ENCODE data around the gene FGFRL1.
"Not testable (repeated sequence)": the region's sequence is repeated elsewhere in the genome, so short reads cannot be mapped to it uniquely, and the experiment has no call there.

The FGFRL1 gene

DNA sequence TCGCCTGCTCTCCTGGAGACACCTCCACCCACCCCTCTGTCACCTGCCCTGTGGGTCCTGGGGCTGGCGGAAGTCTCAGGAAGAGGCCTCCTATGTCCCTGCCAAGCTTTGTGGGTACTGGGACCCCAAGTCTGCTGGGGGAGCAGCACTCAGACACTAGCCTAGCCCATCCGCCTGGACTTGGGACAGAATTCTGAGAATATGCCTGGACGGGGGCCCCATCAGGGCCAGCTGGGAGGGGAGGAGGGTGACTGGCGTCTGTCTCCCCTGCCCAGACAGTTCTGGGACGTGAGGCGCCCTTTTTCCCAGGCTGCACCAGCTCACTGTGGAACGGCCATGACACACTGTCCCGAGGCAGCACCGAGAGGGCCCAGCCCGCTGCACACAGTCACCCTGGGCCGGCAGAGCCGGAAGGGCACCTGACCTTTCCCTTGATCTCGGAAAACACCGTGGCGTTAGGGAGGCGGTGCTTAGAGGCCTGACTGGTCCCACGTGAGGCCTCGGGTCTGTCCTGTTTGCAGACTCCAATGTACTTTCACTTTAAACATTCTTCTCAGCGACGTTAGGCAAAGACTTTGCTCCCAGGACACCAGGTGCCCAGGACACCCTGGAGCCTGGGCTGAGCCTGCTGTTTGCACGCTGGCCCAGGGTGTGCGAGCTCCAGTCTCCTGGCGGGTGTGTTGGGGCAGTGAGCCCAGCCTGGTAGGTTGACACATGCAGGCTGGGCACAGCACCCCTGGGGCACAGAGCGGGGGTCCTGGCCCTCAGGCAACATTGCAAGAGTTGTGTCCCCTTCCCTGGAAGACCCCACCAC lies 18.9 kb upstream of the FGFRL1 start:
- DNase-seq (ENCODE audit: low spot score), result no peak

DNA sequence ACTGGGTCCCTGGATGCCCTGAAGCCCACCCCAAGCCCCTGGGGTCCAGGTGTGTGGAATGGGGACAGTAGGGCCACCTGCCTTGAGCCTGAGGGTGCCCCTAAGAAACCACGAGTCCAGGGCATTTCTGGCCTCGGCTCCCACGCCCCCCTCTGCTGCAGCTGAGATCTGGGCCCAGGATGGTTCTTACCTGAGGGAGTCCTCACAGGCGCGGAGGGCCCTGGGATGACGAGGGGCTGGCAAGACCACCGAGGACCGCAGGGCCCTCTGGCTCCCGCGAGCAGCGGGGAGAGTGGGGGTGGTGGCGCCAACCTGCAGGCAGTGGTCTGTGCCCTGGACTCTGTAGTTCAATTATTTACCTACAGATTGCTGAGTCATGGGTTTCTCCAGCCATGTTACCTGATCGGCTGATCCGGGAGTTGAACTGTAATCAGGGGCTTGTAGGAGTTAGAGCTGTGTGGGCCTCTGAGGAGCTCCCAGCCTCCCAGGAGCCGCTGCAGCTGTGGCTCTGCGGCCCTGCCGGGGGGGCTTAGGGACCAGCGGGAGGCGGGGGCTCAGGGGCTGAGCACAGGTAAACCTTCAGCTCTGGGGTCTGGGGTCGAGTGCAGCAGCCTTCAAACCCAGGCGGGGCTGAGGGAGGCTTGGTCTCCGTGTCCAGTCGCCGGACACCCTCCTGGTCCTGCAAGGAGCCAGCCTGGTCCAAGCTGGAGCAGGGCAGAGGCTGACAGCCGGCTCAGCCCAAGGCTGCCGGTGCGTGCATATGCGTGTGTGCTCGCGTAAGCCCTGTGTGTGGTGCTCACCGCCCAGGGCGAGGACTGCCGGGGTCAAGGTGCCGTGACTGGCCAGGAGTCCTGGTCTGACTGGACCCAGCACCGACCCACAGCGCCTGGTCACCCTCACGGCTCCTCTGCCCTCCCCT lies 18.1 kb upstream of the FGFRL1 start, which contains the start of gene SLC26A1:
Gene SLC26A1 (minus strand): TSS at position 294 of the 919 bp plus-strand sequence. CDS start 1,701 bp downstream, outside the sequence.
- no peak for DNase-seq (ENCODE audit: low spot score)

DNA sequence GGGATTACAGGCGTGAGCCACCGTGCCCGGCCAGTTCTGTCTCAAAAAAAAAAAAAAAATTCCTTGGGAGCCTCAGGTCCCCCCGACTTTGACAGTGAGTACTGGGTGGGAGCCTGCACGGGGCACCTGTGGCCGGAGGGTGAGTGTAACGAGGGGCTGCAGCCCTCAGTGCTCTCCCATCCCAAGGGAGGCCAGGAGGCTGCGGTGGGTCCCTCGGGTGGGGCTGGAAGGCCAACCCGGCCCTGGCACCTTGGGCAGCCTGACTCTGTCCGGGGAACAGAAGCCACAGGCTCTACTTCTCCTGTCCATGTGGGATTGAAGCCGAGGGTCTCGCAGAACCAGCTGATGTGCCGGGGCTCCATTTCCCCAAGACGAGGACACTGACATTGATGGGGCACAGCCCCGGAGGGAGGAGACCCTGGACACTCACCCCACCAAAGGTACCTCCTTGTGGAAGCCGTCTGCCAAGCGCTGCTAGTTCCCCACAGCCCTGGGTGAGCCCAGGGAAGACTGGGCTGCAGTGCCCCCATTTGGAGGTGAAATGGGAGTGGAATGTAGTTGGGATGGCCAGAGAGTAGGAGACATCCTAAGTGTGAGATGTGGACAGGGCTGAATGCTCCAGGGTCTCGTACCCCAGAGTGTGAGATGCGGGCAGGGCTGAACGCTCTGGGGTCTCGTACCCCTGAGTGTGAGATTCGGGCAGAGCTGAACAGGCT lies 16.0 kb upstream of the FGFRL1 start:
- no peak for DNase-seq (ENCODE audit: low spot score)

DNA sequence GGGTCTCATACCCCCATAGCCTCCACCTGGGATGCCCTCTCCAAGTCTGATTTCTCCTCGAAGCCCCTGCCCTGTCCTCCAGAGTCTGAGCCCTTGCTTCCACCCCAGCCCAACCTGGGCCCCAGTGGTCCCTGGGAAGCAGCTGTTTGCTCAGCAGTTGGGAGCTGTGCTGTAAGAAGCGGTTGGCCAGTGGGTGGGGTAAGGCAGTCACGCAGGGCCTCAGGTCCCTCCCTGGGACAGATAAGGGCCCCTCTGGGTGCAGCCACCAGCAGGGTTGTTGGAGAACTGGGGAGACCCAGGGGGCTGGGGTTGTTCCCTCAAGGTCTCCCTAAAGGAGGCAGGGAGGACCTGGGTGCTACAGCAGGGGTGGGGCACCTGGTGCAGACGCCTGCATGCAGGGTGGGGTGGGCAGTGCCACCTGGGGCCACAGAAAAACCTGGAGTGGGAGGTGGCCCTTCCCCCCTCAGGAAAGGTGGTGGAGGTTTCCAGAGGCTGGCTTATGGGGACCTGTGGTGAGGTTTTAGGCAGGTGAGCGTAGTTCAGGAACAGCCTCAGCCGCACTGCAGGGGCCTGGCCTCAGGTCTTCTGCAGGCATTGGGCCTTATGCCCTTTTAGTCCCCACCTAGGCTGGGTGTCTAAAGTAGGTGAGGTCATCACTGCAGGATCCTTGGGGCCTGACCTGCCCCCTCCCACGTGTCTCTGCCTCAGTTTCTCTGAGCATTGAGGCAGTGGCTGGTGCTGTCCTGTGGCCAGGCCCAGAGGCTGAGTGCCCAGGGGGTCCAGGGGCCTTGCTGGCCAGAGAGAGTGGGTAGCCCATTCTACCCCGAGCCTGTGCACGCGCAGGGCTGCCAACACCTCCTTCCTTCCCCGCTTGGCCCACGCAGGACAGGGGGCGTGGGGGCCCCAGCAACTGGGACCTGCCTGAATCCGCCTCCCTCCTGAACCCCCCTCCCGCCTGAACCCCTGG lies 15.1 kb upstream of the FGFRL1 start:
- DNase-seq (ENCODE audit: low spot score), result no peak

DNA sequence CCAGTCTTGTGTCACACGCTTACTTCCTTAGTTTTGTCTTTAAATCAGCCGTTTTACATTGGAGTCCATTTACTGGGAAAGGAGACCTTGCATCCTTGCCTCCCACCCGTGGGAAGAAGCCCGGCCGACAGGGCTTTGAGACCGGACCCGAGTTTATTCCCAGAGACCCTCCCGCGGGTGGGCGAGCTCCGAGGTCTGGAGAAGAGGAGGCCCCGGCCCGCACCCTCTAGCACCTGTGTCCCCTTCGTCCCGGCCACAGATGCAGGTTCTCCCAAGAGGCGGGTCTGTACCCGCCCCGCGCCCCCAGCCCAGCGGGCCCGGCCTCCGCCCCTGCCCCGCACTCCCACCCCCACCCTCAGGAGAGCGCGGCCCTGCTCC lies 14.4 kb upstream of the FGFRL1 start:
- DNase-seq (ENCODE audit: low spot score), result no peak

DNA sequence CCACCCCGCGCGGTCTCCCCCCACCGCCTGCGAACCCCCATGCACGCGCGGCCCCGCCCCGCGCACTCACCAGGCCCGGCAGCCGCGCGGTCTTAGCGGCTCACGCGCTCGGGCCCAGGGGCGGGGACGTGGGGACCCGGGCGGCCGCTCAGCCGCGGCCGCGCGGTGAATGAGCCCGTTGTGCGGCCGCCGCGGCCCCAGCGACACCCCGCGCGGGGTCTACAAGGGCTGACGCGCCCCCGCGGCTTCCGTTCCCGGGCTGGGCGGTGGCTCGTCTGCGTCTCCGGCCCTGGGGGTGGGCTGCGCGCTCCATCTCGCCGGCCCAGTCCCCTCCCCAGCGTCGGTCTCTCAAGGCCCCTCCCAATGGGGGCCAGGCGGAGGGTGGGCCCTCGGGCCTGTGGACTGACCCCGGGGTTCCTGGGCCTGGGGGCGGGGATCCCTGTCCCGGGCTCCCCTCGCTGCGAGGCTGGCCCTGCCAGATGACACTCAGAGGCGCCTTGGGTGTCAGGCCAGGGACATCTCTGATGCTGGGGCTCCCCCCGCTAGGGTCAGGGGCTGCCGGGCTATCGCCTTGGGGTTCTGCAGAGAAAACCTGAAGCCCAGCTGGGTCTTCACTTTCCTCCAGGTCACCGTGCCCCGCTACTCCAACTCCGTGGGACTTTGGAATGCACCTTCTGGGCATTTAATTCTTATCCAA lies 13.9 kb upstream of the FGFRL1 start:
- no peak for DNase-seq (ENCODE audit: low spot score)

DNA sequence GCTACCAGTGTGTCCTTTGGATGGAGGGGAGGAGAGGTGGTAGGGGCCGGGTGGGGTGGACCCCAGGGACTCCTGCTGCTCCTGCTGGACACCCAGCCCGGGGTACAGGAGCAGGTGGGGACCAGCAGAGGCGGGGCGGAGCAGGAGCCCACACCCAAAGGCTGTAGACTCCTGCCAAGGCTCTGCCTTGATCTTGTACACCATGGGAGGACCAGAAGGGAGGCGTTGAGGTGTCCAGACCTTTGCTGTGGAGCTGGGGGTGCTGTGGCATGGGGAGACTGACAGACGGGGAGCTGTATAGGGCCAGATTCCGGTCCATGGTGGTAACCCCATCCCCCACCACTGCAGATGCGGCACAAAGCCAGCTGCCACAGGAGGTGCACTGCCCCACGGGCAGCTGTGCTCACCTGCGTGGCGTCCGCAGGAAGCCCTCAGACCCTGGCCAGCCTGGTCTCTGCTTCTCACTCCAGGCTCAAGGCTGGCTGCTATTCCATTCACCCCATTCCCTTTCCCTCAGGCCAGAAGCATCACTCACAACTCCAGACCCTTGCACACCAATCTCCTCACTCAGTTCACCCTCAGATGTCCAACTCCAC lies 13.2 kb upstream of the FGFRL1 start:
- DNase-seq (ENCODE audit: low spot score), result no peak

DNA sequence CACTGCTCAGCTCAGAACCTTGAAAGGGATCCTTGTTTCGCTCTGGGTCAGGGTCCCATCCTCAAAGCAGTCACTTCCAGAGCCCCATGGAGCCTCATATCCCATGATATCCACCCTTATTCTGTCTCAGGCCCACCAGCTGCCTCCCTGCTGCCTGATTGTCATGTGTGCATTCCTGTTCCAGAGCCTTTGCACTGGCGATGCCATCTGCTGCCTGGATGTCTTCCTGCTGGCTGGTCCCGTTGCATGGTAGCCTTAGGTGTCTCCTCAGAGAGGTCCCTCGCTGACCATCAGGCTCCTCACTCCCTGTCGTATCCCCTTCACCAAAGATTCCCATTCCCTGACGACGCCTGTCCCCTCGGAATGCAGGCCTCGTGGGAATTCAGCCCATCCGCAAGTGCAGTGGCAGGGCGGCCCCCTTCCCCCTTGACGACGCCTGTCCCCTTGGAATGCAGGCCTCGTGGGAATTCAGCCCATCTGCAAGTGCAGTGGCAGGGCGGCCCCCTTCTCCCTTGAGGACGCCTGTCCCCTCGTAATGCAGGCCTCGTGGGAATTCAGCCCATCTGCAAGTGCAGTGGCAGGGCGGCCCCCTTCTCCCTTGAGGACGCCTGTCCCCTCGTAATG lies 12.1 kb upstream of the FGFRL1 start:
- DNase-seq (ENCODE audit: low spot score), result not testable (repeated sequence)

DNA sequence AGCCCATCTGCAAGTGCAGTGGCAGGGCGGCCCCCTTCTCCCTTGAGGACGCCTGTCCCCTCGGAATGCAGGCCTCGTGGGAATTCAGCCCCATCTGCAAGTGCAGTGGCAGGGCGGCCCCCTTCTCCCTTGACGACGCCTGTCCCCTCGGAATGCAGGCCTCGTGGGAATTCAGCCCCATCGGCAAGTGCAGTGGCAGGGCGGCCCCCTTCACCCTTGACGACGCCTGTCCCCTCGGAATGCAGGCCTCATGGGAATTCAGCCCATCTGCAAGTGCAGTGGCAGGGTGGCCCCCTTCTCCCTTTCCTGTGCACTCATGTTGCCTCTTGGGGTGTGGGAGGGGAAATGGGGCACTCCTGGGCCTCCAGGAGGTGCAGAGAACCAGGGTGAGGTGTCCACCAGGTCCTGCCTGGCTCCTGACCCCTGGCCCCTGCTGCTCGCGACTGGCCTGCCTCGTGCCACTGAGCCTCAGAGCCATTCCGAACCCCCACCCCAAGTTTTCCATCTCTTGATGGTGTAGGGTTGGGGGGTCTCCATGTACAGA lies 11.5 kb upstream of the FGFRL1 start:
- peak; percentile 79 for DNase-seq (ENCODE audit: low spot score)

DNA sequence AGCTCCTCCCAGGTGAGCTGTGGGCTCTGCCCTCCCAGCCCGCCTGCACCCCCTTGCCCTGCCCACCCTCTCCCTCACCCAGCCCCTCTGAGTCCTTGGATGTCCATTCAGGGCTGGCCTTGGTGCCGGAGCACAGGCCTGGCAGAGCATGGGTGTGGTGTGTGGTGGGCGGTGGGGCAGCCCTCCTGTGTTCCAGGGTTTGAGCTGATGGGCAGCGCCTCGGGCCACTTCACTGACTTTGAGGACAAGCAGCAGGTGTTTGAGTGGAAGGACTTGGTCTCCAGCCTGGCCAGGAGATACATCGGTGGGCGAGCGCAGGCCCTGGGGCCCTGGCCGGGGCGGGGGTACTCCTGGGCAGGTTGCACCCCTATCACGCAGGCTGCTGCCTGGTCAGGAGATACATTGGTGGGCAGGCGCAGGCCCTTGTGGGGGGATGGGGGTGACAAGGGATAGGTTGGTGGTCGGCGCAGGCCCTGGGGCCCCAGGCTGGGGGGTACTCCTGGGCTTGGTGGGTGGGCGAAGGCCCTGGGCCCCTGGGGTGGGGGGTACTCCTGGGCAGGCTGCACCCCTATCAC lies 10.7 kb upstream of the FGFRL1 start:
- DNase-seq (ENCODE audit: low spot score), result no peak

DNA sequence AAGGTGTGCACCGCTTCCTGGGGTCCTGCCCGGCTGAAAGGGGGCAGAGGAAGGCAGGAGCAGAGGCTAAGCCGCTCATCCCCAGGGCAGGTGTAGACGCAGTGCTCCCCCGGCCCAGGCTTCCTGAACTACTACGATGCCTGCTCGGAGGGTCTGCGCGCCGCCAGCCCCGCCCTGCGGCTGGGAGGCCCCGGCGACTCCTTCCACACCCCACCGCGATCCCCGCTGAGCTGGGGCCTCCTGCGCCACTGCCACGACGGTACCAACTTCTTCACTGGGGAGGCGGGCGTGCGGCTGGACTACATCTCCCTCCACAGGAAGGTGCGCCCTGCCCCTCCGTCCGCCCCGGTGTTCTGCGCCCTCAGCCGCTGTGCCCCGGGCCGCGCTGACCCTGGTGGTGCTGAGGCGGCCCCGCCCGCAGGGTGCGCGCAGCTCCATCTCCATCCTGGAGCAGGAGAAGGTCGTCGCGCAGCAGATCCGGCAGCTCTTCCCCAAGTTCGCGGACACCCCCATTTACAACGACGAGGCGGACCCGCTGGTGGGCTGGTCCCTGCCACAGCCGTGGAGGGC lies 9.8 kb upstream of the FGFRL1 start:
- no peak for DNase-seq (ENCODE audit: low spot score)

DNA sequence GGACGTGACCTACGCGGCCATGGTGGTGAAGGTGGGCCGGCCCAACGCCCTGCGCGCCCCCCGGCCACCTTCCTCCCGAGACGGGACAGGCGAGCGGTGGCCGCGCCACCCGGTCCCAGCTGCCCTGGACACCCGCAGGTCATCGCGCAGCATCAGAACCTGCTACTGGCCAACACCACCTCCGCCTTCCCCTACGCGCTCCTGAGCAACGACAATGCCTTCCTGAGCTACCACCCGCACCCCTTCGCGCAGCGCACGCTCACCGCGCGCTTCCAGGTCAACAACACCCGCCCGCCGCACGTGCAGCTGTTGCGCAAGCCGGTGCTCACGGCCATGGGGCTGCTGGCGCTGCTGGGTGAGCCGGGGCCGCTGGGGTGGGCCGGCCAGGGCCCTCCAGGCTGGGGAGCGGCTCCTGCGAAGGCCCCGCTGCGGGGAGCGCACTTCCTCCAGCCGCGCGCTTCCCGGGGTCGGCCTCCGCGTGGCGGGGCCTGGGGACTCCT lies 9.2 kb upstream of the FGFRL1 start:
- DNase-seq (ENCODE audit: low spot score), result no peak

DNA sequence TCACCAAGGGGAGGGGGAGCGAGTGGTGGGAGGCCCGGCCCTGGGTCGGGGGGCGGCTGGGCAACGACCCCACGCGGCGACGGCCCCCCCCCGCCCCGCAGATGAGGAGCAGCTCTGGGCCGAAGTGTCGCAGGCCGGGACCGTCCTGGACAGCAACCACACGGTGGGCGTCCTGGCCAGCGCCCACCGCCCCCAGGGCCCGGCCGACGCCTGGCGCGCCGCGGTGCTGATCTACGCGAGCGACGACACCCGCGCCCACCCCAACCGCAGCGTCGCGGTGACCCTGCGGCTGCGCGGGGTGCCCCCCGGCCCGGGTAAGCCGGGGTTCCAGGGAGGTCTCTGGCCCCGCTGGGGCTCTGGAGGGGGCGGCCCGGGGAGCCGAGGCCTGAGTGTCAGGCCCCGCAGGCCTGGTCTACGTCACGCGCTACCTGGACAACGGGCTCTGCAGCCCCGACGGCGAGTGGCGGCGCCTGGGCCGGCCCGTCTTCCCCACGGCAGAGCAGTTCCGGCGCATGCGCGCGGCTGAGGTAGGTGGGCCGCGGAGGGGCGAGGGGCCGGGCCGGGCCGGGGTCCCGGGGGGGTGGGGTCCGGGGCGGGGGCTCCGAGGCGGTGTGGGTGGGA lies 8.7 kb upstream of the FGFRL1 start:
- DNase-seq (ENCODE audit: low spot score), result no peak

DNA sequence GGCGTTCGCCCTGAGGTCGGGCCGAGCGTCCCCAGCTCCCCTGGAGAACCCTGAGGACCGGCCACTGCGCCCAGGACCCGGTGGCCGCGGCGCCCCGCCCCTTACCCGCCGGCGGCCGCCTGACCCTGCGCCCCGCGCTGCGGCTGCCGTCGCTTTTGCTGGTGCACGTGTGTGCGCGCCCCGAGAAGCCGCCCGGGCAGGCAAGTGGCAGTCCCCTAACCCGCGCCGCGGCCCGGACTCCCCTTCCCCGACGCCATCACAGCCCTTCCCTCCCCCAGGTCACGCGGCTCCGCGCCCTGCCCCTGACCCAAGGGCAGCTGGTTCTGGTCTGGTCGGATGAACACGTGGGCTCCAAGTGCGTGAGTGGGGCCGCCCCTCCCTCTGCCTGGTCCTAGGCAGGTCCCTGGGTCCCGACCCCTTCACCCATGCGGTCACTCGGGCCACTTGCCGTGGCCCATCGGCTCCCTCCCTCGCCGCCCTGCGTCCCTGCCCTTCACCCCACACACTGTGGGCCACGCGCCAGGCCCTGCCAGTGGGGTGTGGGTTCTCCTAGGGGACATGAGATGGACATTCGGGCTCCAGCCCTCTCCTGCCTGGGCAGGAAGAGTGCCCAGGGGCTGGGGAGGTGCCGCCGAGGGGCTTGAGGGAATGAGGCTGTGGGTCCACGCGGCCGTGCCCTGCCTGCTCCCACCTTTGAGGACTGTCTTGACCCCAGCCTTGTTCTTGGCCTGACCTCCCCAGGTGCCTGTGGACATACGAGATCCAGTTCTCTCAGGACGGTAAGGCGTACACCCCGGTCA lies 8.0 kb upstream of the FGFRL1 start:
- no peak for DNase-seq (ENCODE audit: low spot score)

DNA sequence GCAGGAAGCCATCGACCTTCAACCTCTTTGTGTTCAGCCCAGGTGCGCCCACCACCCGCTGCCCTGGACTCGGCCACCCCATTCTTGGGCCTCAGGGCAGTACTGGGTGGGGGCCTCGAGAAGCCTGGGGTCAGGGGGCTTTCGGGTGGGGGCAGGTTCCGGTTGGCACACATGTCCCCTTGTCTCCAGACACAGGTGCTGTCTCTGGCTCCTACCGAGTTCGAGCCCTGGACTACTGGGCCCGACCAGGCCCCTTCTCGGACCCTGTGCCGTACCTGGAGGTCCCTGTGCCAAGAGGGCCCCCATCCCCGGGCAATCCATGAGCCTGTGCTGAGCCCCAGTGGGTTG lies 7.4 kb upstream of the FGFRL1 start:
- no peak for DNase-seq (ENCODE audit: low spot score)

DNA sequence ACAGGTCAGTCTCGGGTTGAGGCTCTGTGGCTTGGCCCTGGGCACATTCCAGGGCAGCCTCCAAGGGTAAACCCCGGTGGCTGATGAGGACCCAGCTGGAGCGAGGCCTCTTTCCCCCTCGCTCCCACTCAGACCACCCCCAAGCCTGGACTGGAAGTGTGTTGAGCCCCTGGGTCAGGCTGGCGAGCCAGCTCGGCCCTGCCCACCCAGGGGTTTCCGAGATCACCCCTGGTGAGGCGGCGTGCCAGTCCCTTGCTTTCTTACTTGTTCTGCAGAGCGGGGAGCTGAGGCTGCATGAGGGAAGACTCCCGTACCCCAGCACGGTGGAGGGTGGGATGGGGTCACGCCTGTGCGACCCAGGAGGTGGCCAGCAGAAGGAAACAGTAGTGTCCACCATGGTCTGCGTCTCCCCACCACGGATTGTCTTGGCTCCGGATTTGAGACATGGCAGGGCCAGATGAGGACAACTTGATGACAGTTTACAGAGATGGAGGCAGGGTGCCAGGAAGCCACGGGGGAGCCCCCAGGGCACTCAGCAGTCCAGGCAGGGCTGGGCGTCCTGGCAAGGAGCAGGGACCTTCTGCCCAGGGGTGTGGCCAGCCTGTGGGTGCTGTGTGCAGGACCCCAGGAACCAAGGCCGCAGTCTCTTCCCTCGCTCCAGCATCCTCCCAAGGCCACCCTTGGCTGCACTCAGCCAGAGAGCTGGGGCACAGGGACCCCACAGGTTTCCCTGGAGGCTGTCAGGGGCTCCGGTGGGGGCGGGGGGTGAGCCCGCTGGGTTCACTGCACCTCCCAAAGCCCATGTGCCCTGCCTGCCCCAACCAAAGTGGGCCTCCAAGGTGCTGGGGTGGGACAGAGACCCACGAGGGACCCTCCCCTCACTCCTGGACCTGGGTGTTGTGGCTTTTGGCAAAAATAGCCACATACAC lies 6.6 kb upstream of the FGFRL1 start:
- DNase-seq (ENCODE audit: low spot score), result no peak
